GM12878 (cell line): Measurements from ENCODE around the gene PES1. TPM values are rescaled to one million over a fixed set of nuclear protein-coding genes. Genes with fewer than 3 reads are reported as not detected.
"Not testable (repeated sequence)": the region's sequence is repeated elsewhere in the genome, so short reads cannot be mapped to it uniquely, and the experiment has no call there.

Source experiments
- ATAC-seq: fragments of 200-7000 bp; cut with Tn5 transposase; 3 replicates; pipeline ENCODE4 v1.9.1; 2020; ENCODE audit warnings: mild to moderate bottlenecking, moderate library complexity
- BruUV-seq: library from RNA; stranded (reverse); fragments of 400-500 nt; replicated peaks from 2 replicates; lab custom pipeline; 2021; lab: Mats Ljungman, UMichigan
- CTCF ChIA-PET: fragments of 300-600 bp; sonication (Branson Sonifier 250); formaldehyde crosslinking; extraction: SDS; loops from one replicate; lab custom pipeline; 2021; ENCODE audit warnings: inconsistent platforms; lab: Yijun Ruan, JAX
- POLR2A ChIA-PET: fragments of 350-600 bp; formaldehyde crosslinking; extraction: SDS; loops from one replicate; lab custom pipeline; 2021; ENCODE audit warnings: inconsistent platforms; lab: Charles Lee
- RAD21 ChIA-PET: fragments of 300-600 bp; sonication (Branson Sonifier 250); formaldehyde crosslinking; loops from one replicate; lab custom pipeline; 2023; ENCODE audit warnings: antibody characterized with exemption; ENCODE audit not compliant: unreplicated experiment; lab: Charles Lee
- SMC1A ChIA-PET: fragments of 300-600 bp; sonication (Branson Sonifier 250); formaldehyde crosslinking; loops from one replicate; lab custom pipeline; 2023; ENCODE audit not compliant: unreplicated experiment, uncharacterized antibody; lab: Charles Lee
- DNase-seq: peaks from one replicate; pipeline ENCODE4 v3.0.0-alpha.2; 2011; ENCODE audit warnings: low read depth, low spot score
- FAIRE-seq: peaks from 3 replicates; lab custom pipeline; 2011; peaks lifted over from hg19 to GRCh38; lab: Jason Lieb, UNC
- H2AFZ ChIP-seq: 2 replicates; pipeline ENCODE4 v1.6.0; 2011; ENCODE audit warnings: low read depth, low read length, control low read depth; ENCODE audit not compliant: control insufficient read depth
- H3K27ac ChIP-seq: 2 replicates; pipeline ENCODE4 v1.5.1; 2011; ENCODE audit warnings: control low read depth; ENCODE audit not compliant: control insufficient read depth, insufficient read depth
- H3K27me3 ChIP-seq, 2 experiments: replicated peaks in 1 of 2; 2 replicates each; pipeline versions ENCODE4 v1.6.0 to v1.6.1; 2011; ENCODE audit warnings: low read length in 1 of 2; ENCODE audit not compliant: control insufficient read depth in 2 of 2, insufficient read depth in 2 of 2
- H3K36me3 ChIP-seq, 2 experiments: 2 replicates each; pipeline ENCODE4 v1.5.1; 2011; ENCODE audit warnings: low read length in 1 of 2; ENCODE audit not compliant: control insufficient read depth in 2 of 2, insufficient read depth in 2 of 2
- H3K4me1 ChIP-seq: 2 replicates; pipeline ENCODE4 v1.6.1; 2011; ENCODE audit warnings: mild to moderate bottlenecking, low read length, moderate library complexity, mixed read lengths; ENCODE audit not compliant: control insufficient read depth, insufficient read depth
- H3K4me2 ChIP-seq: 2 replicates; pipeline ENCODE4 v1.6.0; 2011; ENCODE audit warnings: control low read depth; ENCODE audit not compliant: control insufficient read depth, insufficient read depth
- H3K4me3 ChIP-seq: fragments of 200-600 bp; sonication (generic); 2 replicates; pipeline ENCODE4 v1.5.1; 2016
- H3K79me2 ChIP-seq: 2 replicates; pipeline ENCODE4 v1.6.0; 2011; ENCODE audit warnings: low read length; ENCODE audit not compliant: control insufficient read depth, insufficient read depth
- H3K9ac ChIP-seq: 2 replicates; pipeline ENCODE4 v1.8.0; 2011; ENCODE audit warnings: low read length, control low read depth, mixed read lengths; ENCODE audit not compliant: control insufficient read depth, insufficient read depth
- H3K9me3 ChIP-seq: replicated peaks from 3 replicates; pipeline ENCODE4 v1.5.1; 2011; ENCODE audit warnings: mild to moderate bottlenecking, low read length; ENCODE audit not compliant: control insufficient read depth, insufficient read depth
- H4K20me1 ChIP-seq: 2 replicates; pipeline ENCODE4 v1.6.0; 2011; ENCODE audit not compliant: control insufficient read depth, insufficient read depth
- SRF ChIP-seq, 2 experiments: IDR thresholded peaks; 2 replicates each; pipeline ENCODE4 v1.6.1; 2011; ENCODE audit warnings: low read depth in 2 of 2, low read length in 2 of 2, mild to moderate bottlenecking in 1 of 2, moderate library complexity in 1 of 2
- TAF1 ChIP-seq: IDR thresholded peaks from 2 replicates; pipeline ENCODE4 v1.6.1; 2011; ENCODE audit warnings: mild to moderate bottlenecking, low read depth, low read length, borderline replicate concordance
- WGBS: methylation state at CpG from one replicate; pipeline ENCODE4 v1.1.6; 2016; ENCODE audit warnings: low lambda C conversion rate; ENCODE audit not compliant: insufficient replicate concordance, insufficient coverage; ENCODE audit errors: missing lambda C conversion rate; 5-methylcytosine and 5-hydroxymethylcytosine counted together
- in situ Hi-C: fragments of 300-500 bp; cut with MboI; formaldehyde crosslinking; loops from 9 replicates; pipeline ENCODE4 v1.14.3; 2018; ENCODE audit warnings: mixed read lengths
- intact Hi-C: fragments of 100-400 bp; cut with micrococcal nuclease; formaldehyde crosslinking; loops from one replicate; pipeline ENCODE4 v1.14.2; 2022; ENCODE audit not compliant: unreplicated experiment
- polyA plus RNA-seq, 11 experiments: library from polyadenylated mRNA; depleted of rRNA in 4 of 11; unstranded in 6 of 11; stranded (reverse) in 5 of 11; fragments of >200 nt; fragmentation: Nextera tagmentation in 4 of 11; fragmentation: Illumina TruSeq in 1 of 11; extraction: Ambion mirVana in 4 of 11; extraction: Trizol in 1 of 11; gene quantifications; 1 replicate in 1 of 11; 2 replicates in 10 of 11; pipeline versions ENCODE4 v1.2.1 to v1.2.3, GENCODE V29; 2011 to 2016; ENCODE audit warnings: inconsistent platforms in 2 of 11, missing spikeins in 2 of 11, low read depth in 1 of 11
- total RNA-seq, 4 experiments: library from RNA; depleted of rRNA in 3 of 4; stranded (reverse); fragments of >200 nt in 3 of 4; fragmentation: Illumina TruSeq in 1 of 4; extraction: Trizol in 1 of 4; gene quantifications; 2 replicates each; pipeline versions ENCODE4 v1.2.1 to v1.2.3, GENCODE V29; 2013 to 2021
- TF ChIP-seq, protein P1 (sequence below): fragments of 150-350 bp; IDR thresholded peaks from 2 replicates; pipeline ENCODE4 v1.6.1; 2014; ENCODE audit warnings: mild to moderate bottlenecking, low read depth, low read length

PES1 gene
- total and polyA plus RNA-seq, 10 of the 15 experiments (the other 5 are each of a cell fraction or from before 2014, with no cell fraction given): 6.9 to 139 (median 106) TPM

DNA sequence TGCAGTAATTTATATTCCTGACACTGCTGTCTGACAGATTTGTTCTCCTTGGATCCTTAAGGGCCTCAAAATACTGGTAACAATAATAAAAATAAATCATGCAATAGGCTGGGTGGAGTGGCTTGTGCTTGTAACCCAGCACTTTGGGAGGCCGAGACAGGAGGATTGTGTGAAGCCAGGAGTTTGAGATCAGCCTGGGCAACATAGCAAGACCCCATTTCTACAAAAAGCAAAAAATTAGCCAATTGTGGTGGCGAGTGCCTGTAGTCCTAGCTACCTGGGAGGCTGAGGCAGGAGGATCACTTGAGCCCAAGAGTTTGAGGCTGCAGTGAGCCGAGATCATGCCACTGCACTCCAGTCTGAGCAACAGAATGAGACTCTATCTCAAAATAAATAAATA lies 39.9 kb downstream of the PES1 start:
- SMC1A ChIA-PET: interaction anchor here (0.6 kb wide), 1 partner anchor 37 kb away, joined by 3 read pairs; no protein-coding TSS in a partner anchor
- H3K9ac ChIP-seq, H3K36me3 ChIP-seq, H3K79me2 ChIP-seq, POLR2A ChIA-PET, ATAC-seq, H3K4me2 ChIP-seq, H3K4me3 ChIP-seq, RAD21 ChIA-PET, H3K9me3 ChIP-seq, CTCF ChIA-PET, H2AFZ ChIP-seq, H3K27ac ChIP-seq, H3K4me1 ChIP-seq, FAIRE-seq, H3K27me3 ChIP-seq, BruUV-seq, intact Hi-C loops, DNase-seq, H4K20me1 ChIP-seq, in situ Hi-C loops: not testable (repeated sequence)
- WGBS: 0% methylated on average over 3 of the region's 3 CpGs

DNA sequence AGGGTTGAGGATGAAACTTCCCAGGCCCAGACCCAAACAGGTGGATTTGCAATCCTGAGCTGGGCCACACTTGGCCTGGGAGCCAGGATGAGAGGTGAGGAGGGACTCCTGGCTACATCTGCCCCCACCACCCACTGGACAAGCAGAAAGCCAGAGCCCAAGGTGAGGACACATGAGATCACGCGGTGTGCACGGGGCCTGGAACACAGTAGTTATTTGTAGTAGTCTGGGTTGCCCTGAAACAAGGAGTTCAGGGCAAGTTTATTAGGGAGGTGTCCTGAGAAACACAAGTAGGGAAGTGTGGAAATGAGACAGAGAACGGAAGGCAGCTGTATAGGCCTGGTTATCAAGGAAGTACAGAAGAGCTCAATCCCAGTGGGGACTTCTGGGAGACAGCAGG lies 44.5 kb downstream of the PES1 start:
- DNase-seq: no peak
- no peak for FAIRE-seq
- no TSS peak for BruUV-seq
- TF ChIP-seq TAF1: no peak
- TF ChIP-seq, protein P1, sequence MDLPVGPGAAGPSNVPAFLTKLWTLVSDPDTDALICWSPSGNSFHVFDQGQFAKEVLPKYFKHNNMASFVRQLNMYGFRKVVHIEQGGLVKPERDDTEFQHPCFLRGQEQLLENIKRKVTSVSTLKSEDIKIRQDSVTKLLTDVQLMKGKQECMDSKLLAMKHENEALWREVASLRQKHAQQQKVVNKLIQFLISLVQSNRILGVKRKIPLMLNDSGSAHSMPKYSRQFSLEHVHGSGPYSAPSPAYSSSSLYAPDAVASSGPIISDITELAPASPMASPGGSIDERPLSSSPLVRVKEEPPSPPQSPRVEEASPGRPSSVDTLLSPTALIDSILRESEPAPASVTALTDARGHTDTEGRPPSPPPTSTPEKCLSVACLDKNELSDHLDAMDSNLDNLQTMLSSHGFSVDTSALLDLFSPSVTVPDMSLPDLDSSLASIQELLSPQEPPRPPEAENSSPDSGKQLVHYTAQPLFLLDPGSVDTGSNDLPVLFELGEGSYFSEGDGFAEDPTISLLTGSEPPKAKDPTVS: no peak
- no peak for TF ChIP-seq SRF (IDR thresholded peaks at IDR 0.05; ENCODE audit: low read depth in 2 of 2, low read length in 2 of 2)
- Histone ChIP-seq H3K4me3 (no peak overlapping the region), H3K9me3 (no peaks in the 10 kb centered on the region), H3K27ac (no peak overlapping the region), H3K4me1 (no peaks in the 10 kb centered on the region), H3K4me2 (no peak overlapping the region), H2AFZ (no peak overlapping the region), H3K9ac (no peak overlapping the region), H3K79me2 (no peaks in the 10 kb centered on the region), H4K20me1 (no peaks in the 10 kb centered on the region), H3K27me3 (peaks cover 6 to 8% of the 10 kb centered on the region in 2 experiments; a peak in 3 of 4 replicates), H3K36me3 (no peaks in the 10 kb centered on the region)
- 28% methylated on average over 4 of the region's 4 CpGs for WGBS
- ATAC-seq: no peak
- in situ Hi-C loops: no loop called here
- ChIA-PET SMC1A (no interaction called here), CTCF (no interaction called here), POLR2A (no interaction called here), RAD21 (no interaction called here)
- intact Hi-C loops: no loop called here
